Measurements from ENCODE around the gene NGFR.
"Not testable (repeated sequence)": the region's sequence is repeated elsewhere in the genome, so short reads cannot be mapped to it uniquely, and the experiment has no call there.

NGFR gene

DNA sequence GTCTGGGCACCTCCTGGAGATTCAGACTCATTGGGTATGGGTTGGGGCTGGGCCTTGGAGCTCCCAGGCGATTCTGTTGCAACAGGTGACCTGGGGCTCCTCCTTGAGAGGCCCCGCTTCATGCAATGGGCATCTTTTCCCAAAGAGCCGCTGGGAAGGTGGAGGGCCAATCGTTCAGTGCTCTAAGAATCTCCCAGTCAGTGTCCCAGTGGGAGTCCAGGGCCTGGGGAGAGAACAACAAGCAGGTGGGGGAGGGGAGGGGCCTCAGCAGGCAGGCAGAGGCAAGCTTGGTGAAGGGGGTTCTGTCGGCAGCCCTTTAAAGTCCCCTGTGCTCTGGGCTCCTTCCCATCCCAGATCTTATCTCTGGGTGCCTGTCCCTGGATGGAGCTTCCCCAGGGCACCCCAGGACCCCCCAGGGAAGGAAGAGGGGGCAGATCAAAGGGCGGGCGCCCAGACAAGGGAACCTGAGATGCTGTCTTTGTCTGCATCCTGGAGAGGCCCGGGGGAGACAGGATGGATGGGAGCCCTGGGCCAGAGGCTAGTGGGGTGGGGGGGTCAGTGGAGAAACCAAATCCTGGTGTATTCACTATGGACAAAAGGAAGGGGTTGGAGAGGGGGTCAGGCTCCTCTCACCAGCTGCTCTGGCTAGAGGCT, 50.0 kb downstream of the NGFR start:
- DNase-seq (ENCODE audit: low spot score) (no peak), FAIRE-seq (no peak)

- DNase-seq (ENCODE audit: low spot score) (no peak), FAIRE-seq (no peak)
Measured at GRCh38 chr17:49545806-49546545, 50.9 kb downstream of the NGFR start.

DNA sequence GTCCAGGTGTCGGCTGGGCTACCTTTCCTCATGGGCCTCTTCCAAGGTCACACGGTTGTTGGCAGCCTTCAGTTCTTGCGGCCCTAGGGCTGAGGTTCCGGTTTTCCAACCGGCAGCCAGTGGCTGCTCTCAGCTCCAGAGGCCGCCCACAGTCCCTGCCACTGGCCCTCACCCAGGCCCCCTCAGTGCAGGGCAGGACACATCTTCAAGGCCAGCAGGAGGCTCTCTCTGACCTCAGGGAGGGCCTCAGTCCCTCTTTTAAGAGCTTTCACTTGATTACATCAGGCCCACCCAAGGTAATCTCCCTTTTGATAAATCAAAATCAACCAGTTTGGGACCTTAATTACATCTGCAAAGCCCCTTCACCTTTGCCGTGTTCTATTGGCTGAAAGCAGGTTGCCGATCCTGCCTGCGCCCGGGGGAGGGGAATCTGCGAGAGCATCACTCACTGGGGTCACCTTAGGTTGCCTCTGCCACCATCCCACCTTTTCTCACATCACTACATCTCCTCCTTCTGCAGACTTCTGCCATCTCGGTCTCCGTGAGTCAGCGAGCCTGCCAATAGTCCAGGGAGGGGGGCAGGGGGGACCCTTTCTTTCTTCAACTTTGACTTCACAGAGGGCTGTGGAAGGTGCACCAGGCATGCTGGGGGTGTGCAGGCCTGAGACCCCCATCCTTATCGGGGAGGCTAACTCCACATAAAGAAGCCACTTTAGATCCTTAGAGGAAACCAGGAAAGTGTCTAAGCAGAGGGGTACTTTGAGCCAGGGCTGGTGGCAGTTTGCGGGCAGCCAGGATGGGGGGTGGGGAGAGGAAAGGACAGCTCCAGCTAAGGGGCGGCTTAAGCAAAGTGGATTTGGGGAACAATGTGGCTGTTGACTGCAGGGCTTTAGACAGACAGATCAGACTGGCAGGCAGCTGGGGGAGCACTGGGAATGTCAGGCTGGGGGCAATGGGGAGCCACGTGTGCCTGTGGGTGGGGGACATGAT, 51.7 kb downstream of the NGFR start:
- FAIRE-seq (no peak), DNase-seq (ENCODE audit: low spot score) (peak; percentile 2)

- DNase-seq (ENCODE audit: low spot score), result peak; percentile 2
- no peak for FAIRE-seq
Measured at GRCh38 chr17:49547566-49547965, 52.5 kb downstream of the NGFR start.

DNA sequence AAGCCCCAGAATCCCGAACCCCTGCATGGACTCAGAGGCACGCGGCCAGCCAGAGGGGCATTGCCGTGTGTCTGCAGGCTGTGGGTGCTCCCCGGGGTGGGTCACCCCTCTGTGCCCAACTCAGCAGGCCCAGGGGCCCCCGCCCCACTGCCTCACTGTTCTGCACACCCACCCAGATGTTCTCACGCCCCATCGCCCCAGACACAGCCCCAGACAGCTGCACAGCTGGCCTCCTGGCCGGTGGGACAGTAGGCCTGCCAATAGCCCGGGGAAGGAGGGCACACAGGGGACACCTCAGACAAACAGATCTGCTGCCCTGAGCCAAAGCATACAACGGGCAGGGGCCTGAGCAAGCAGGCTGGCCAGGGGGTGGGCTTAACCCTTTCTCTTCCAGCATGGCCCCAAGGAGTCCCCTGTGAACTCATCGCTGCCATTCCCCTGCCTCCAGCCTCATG, 53.0 kb downstream of the NGFR start:
- no peak for FAIRE-seq
- DNase-seq (ENCODE audit: low spot score), result peak; percentile 2

- FAIRE-seq, result peak; percentile 89
Measured at GRCh38 chr17:49548506-49549310, 53.6 kb downstream of the NGFR start.

GRCh38 chr17:49549311-49549605, 54.2 kb downstream of the NGFR start:
- FAIRE-seq (no peak), DNase-seq (ENCODE audit: low spot score) (no peak)

More at GRCh38 chr17:49548506-49549310, 53.6 kb downstream of the NGFR start:
- peak; percentile 30 for DNase-seq (ENCODE audit: low spot score)

DNA sequence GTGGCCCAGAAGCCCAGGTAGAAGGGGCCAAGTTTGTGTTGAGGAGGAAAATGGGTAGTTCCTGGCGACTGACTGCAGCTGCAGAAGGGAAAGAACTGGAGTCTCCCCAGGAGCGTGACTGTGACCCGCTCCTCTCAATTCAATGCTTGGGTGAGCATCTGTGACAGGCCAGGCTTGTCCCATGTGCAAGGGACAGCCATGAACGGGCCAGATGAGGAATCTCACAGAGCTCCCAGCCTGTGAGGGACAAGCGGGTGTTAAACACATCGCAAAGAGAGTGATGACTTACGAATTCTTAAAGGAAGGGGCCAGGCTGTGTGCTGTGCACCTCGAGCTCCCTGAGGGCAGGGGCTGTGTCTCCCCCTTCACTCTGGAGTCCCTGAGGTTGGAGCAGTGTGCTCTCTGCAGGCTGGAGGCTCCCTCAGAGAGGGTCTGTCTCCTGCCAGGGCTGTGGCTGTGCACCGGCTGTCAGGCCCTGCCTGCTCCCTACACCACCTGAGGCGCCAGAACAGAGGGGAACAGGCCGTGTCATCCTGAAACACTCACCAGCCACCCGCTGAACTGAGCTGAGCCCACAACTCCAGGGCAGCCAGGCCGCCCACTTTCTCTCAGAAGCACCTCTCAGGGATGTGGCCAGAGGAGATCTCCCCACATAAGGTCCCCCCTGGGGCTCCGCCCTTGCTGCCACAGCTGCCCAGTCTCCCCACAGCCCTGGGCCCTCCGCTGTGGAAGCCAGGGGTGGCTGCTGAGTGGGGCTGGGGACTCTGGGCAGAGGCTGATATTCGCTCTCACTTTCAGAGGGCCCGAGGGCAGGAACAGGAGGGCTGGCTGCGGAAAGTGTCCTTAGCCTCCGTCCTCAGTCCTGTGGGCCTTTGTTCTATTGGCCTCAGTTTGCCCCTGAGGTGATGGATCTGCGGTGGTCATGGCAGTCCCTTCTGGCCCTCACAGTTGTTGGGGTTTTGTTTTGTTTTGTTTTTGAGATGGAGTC, 54.9 kb downstream of the NGFR start:
- FAIRE-seq (no peak), DNase-seq (ENCODE audit: low spot score) (peak; percentile 2)

GRCh38 chr17:49550764-49551163, 55.7 kb downstream of the NGFR start:
- DNase-seq (ENCODE audit: low spot score); FAIRE-seq: not testable (repeated sequence)

DNA sequence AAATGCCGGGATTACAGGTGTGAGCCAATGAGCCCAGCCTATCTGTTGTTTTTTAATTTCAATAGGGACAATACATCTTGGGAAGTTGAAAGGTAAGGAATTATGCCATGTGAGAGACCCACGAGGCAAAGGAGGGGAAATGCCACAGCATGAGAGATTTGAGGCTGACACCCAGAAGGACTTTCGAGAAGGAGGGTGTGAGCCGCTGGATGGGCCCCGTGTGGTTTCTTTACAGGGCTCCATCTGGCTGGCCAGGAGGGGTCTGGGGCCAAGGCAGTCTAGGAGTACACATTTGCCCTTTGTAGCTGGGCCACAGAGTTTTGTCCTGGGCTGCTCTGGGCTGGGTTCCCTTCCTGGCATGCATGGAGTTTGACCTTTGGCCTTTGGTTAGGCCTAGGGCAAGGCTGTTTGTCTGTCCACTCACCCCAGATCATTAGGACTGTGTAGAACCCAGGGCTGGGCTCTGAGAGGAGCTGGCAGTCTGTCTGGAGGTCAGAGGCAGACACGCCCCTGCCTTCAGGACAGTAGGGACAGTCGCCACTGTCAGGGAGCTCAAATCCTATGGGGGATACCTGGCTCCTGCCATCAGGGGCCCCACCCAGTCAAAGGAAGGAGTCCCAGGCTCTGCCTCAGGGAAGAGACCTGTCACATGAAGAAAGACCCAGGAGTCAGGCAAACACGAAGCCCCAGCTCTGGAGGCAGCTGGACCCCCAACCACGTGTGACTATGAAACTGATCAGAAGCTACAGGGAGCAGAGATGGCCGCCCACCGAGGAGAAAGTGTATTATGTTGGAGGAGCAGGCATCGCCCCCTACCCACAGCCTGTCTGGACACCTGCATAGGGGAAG, 56.4 kb downstream of the NGFR start:
- DNase-seq (ENCODE audit: low spot score) (peak; percentile 5), FAIRE-seq (no peak)

DNA sequence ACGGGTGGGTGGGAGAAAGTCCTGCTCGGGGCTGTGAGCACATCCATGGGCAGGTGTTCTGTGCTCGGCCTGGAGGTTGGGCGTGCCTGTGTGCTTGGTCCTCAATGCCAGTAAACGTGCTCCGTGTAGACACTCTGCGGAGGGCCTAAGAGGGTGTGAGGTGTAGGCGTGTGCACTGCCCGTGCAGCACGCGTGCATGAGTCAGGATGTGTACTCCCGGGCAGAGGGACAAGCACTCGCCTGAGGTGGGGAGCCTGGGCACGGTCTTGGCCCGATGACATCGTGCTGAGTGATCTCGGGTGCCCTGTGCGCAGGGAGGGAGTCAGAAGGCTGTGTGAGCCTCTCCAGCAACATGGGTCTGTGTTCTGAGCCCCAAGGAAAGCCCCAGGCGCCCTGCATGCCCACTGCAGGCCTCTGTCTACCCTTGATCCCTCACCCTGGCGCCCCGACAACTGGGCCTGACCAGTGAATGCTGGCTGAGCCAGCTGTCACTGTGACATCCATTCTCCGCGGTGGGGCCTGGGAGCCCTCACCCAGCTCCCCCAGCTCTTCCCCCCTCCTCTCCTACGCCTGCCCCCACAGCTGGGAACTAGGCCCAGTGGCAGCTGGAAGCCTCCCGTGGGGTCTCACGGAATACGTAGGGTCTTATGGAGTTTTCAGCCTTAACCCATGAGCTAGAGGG, 57.1 kb downstream of the NGFR start:
- FAIRE-seq, result peak; percentile 77
- DNase-seq (ENCODE audit: low spot score), result peak; percentile 9

- peak; percentile 81 for FAIRE-seq
- peak; percentile 2 for DNase-seq (ENCODE audit: low spot score)
Measured at GRCh38 chr17:49553676-49554335, 58.7 kb downstream of the NGFR start.

DNA sequence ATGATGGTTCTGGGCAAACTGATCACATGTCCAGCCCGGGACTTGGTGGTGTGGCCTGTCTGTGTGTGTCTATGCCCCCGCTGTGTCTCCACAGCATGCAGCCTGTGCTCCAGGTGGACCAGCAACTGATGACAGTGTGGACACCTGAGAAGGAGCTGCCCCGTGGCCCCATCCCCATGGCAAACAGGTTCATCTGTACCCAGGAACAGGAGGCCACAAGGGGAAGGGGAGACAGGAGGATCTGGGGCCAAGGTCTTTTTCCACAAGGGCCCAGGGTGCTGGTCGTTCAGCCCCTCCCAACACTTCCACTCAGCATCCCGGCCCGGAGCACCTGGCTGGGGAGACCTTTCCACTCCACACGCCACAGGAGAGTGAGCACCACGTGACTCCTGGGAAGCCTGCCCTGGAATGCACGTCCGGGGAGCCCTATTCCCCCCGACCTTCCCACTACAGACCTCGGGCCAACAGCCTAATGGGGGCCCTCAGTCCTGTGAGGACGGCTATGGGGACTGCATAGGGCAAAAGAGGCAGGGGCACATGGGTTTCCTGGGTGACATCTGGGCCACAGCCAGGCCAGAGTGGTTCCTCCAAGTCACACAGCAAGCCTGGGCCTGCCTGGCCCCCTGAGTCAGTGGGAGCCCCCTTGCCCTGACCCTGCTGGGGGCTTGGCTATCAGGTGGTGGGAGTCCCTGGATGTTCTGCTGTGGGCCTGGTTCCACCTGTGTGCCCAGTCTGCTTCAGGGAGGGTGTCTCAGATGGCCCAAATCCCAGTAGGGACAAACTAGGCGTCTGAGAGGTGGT, 59.8 kb downstream of the NGFR start:
- no peak for FAIRE-seq

GRCh38 chr17:49555495-49556222, 60.6 kb downstream of the NGFR start:
- DNase-seq (ENCODE audit: low spot score), result no peak
- FAIRE-seq, result no peak

More for the DNA sequence above, 59.8 kb downstream of the NGFR start:
- DNase-seq (ENCODE audit: low spot score), result peak; percentile 4

DNA sequence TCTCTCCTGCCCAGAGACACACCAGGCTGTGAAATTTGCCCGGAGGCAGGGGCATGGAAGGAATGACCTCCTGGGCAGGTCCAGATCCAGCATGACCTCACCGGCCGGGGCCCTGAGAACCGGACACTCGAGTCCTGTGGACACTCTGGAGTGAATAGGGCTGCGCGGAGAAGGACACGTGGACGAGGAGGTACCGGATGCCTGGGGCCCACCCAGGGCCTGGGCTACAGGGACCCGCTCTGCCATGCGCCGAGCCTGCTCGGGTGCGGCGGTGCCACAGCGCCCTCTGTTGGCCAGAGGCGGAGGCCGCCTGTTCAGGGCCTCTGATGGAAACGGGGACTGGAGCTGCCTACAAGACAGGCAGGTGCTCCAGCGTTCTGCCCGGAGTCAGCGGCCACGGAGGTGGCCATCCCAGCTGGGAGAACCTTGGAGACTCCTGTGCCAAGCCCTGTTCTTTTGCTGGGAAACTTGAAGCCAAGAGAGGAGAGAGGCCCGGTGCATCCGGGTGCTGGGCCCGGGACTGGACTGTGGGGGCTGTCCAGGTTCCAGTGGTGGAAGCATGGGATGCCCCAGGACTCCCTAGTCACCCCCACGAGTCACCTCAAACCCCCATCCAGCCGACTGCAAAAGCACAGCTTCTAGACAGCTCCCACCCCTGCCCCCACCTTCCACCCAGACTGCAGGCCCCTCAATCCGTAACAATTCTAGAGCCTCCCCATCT, 61.3 kb downstream of the NGFR start:
- FAIRE-seq, result peak; percentile 20

More for the DNA sequence above, 61.3 kb downstream of the NGFR start:
- peak; percentile 92 for DNase-seq (ENCODE audit: low spot score)
